PC-3 (cell line): ENCODE measurements around the gene GOLGA7B.

Experiments
- EZH2 ChIP-seq: fragments of 300-600 bp; sonication (generic); IDR thresholded peaks from one replicate; pipeline ENCODE4 v1.6.1; 2017; ENCODE audit warnings: antibody characterized with exemption, mild to moderate bottlenecking, low read length; ENCODE audit not compliant: unreplicated experiment
- TF ChIP-seq, protein P1 (sequence below): fragments of 300-600 bp; sonication (generic); conservative IDR thresholded peaks from 2 replicates; pipeline ENCODE4 v1.5.1; 2017; ENCODE audit warnings: antibody characterized with exemption, low read depth, mild to moderate bottlenecking, low read length

GRCh38 chr10:97888134-97888533 is 38.5 kb downstream of the GOLGA7B start:
- TF ChIP-seq, protein P1, sequence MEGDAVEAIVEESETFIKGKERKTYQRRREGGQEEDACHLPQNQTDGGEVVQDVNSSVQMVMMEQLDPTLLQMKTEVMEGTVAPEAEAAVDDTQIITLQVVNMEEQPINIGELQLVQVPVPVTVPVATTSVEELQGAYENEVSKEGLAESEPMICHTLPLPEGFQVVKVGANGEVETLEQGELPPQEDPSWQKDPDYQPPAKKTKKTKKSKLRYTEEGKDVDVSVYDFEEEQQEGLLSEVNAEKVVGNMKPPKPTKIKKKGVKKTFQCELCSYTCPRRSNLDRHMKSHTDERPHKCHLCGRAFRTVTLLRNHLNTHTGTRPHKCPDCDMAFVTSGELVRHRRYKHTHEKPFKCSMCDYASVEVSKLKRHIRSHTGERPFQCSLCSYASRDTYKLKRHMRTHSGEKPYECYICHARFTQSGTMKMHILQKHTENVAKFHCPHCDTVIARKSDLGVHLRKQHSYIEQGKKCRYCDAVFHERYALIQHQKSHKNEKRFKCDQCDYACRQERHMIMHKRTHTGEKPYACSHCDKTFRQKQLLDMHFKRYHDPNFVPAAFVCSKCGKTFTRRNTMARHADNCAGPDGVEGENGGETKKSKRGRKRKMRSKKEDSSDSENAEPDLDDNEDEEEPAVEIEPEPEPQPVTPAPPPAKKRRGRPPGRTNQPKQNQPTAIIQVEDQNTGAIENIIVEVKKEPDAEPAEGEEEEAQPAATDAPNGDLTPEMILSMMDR = no peak
- TF ChIP-seq EZH2 = no peak
